ENCODE results near the gene RPL22.

Gene RPL22

GRCh38 chr1:6239213-6239752 is 39.9 kb upstream of the RPL22 start:
- H3K27me3 ChIP-seq (ENCODE audit: insufficient read depth, insufficient read length), result peaks cover 28% of the 10 kb centered on the region
- TF ChIP-seq ZNF274 (IDR thresholded peaks at IDR 0.05; ENCODE audit: low read depth, low read length) (no peak), YY1 (IDR thresholded peaks at IDR 0.05; ENCODE audit: insufficient read depth, insufficient read length) (no peak), SUZ12 (IDR thresholded peaks at IDR 0.05; ENCODE audit: extremely low read depth, insufficient read depth, insufficient read length) (no peak)
- H3K9me3 ChIP-seq (ENCODE audit: insufficient read depth, low read length), result no peaks in the 10 kb centered on the region
- peaks cover 3% of the 10 kb centered on the region for H3K4me1 ChIP-seq (ENCODE audit: insufficient read depth, insufficient read length)
- no peaks in the 10 kb centered on the region for H3K36me3 ChIP-seq (ENCODE audit: insufficient read depth, insufficient read length, low read length)
- DNase-seq (ENCODE audit: low read depth, low spot score), result no peak
- H3K4me3 ChIP-seq (ENCODE audit: insufficient read length, low read depth), result no peak overlapping the region
- peak overlapping the region; percentile 56 for H3K9ac ChIP-seq (ENCODE audit: insufficient read length, low read depth)

GRCh38 chr1:6237093-6237492 is 37.7 kb upstream of the RPL22 start:
- H3K27me3 ChIP-seq (ENCODE audit: insufficient read depth, insufficient read length), result peaks cover 11% of the 10 kb centered on the region
- H3K4me1 ChIP-seq (ENCODE audit: insufficient read depth, insufficient read length), result peaks cover 3% of the 10 kb centered on the region
- H3K9me3 ChIP-seq (ENCODE audit: insufficient read depth, low read length), result no peaks in the 10 kb centered on the region
- peak overlapping the region; percentile 15 for H3K4me3 ChIP-seq (ENCODE audit: insufficient read length, low read depth)
- H3K36me3 ChIP-seq (ENCODE audit: insufficient read depth, insufficient read length, low read length), result peaks cover 10% of the 10 kb centered on the region
- no peak overlapping the region for H3K9ac ChIP-seq (ENCODE audit: insufficient read length, low read depth)
- TF ChIP-seq YY1 (IDR thresholded peaks at IDR 0.05; ENCODE audit: insufficient read depth, insufficient read length) (no peak), SUZ12 (IDR thresholded peaks at IDR 0.05; ENCODE audit: extremely low read depth, insufficient read depth, insufficient read length) (no peak), ZNF274 (IDR thresholded peaks at IDR 0.05; ENCODE audit: low read depth, low read length) (no peak)
- DNase-seq (ENCODE audit: low read depth, low spot score), result no peak

- TF ChIP-seq SUZ12 (IDR thresholded peaks at IDR 0.05; ENCODE audit: extremely low read depth, insufficient read depth, insufficient read length) (no peak), ZNF274 (IDR thresholded peaks at IDR 0.05; ENCODE audit: low read depth, low read length) (no peak), YY1 (IDR thresholded peaks at IDR 0.05; ENCODE audit: insufficient read depth, insufficient read length) (no peak)
- H3K9ac ChIP-seq (ENCODE audit: insufficient read length, low read depth), result peak overlapping the region; percentile 83
- DNase-seq (ENCODE audit: low read depth, low spot score), result no peak
Observed at GRCh38 chr1:6235296-6235677, 35.9 kb upstream of the RPL22 start.

DNA sequence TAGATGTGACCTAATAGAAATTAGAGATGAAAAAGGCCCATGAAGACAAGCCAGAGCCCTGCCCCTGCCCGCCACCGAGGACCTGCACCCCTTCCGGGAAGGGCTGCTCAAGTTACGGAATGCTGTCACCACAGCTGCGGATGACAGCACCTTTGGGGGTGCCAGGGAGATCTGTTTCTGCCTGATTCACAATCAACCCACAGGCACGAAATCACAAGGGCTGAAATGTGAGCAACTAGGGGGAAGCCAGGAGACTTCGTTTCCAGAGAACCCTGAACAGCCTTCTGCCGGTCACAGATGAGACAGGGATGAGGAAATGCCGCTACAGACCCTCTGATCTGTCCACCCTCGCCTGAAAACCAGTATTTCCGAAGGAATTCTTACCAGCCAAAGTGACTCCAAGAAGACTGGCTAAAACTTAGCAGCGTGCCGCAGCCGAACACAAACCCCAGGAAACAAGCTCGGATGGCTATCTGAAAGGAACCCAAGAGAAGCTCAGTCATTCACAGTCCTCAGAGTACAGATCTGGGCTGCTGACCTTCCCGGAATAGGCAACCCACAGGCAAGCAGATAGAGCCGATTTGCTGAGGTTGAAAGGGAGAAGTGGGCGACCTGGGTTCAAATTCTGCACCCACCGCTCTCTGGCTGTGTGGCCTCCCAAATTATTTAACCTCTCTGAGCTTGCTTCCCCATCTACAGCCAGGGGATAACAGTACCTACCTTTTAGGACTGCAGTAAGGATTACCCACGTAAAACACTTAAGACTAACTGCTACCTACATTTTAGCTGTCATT is 35.3 kb upstream of the RPL22 start:
- H3K4me1 ChIP-seq (ENCODE audit: insufficient read depth, insufficient read length), result peaks cover 3% of the 10 kb centered on the region
- H3K27me3 ChIP-seq (ENCODE audit: insufficient read depth, insufficient read length), result no peaks in the 10 kb centered on the region
- peak overlapping the region; percentile 63 for H3K4me3 ChIP-seq (ENCODE audit: insufficient read length, low read depth)
- H3K9me3 ChIP-seq (ENCODE audit: insufficient read depth, low read length), result no peaks in the 10 kb centered on the region
- peak overlapping the region; percentile 83 for H3K9ac ChIP-seq (ENCODE audit: insufficient read length, low read depth)
- H3K36me3 ChIP-seq (ENCODE audit: insufficient read depth, insufficient read length, low read length), result peaks cover 23% of the 10 kb centered on the region
- no peak for DNase-seq (ENCODE audit: low read depth, low spot score)
- TF ChIP-seq ZNF274 (IDR thresholded peaks at IDR 0.05; ENCODE audit: low read depth, low read length) (no peak), SUZ12 (IDR thresholded peaks at IDR 0.05; ENCODE audit: extremely low read depth, insufficient read depth, insufficient read length) (no peak), YY1 (IDR thresholded peaks at IDR 0.05; ENCODE audit: insufficient read depth, insufficient read length) (no peak)

More at GRCh38 chr1:6235296-6235677, 35.9 kb upstream of the RPL22 start:
- Histone ChIP-seq H3K27me3 (ENCODE audit: insufficient read depth, insufficient read length) (no peaks in the 10 kb centered on the region), H3K9me3 (ENCODE audit: insufficient read depth, low read length) (no peaks in the 10 kb centered on the region), H3K4me3 (ENCODE audit: insufficient read length, low read depth) (peak overlapping the region; percentile 63), H3K36me3 (ENCODE audit: insufficient read depth, insufficient read length, low read length) (peaks cover 23% of the 10 kb centered on the region), H3K4me1 (ENCODE audit: insufficient read depth, insufficient read length) (peaks cover 3% of the 10 kb centered on the region)

- H3K9ac ChIP-seq (ENCODE audit: insufficient read length, low read depth), result no peak overlapping the region
- H3K36me3 ChIP-seq (ENCODE audit: insufficient read depth, insufficient read length, low read length), result peaks cover 23% of the 10 kb centered on the region
- H3K9me3 ChIP-seq (ENCODE audit: insufficient read depth, low read length), result no peaks in the 10 kb centered on the region
- no peak for TF ChIP-seq SUZ12 (IDR thresholded peaks at IDR 0.05; ENCODE audit: extremely low read depth, insufficient read depth, insufficient read length)
- H3K27me3 ChIP-seq (ENCODE audit: insufficient read depth, insufficient read length), result no peaks in the 10 kb centered on the region
- H3K4me1 ChIP-seq (ENCODE audit: insufficient read depth, insufficient read length), result peaks cover 3% of the 10 kb centered on the region
- DNase-seq (ENCODE audit: low read depth, low spot score), result no peak
- no peak overlapping the region for H3K4me3 ChIP-seq (ENCODE audit: insufficient read length, low read depth)
Observed at GRCh38 chr1:6233376-6233775, 34.0 kb upstream of the RPL22 start.

- no peak for TF ChIP-seq SUZ12 (IDR thresholded peaks at IDR 0.05; ENCODE audit: extremely low read depth, insufficient read depth, insufficient read length)
- TF ChIP-seq ZNF274 (IDR thresholded peaks at IDR 0.05; ENCODE audit: low read depth, low read length), result no peak
- no peak for TF ChIP-seq YY1 (IDR thresholded peaks at IDR 0.05; ENCODE audit: insufficient read depth, insufficient read length)
- DNase-seq (ENCODE audit: low read depth, low spot score), result no peak
- Histone ChIP-seq H3K36me3 (ENCODE audit: insufficient read depth, insufficient read length, low read length) (peaks cover 35% of the 10 kb centered on the region), H3K4me1 (ENCODE audit: insufficient read depth, insufficient read length) (no peaks in the 10 kb centered on the region), H3K27me3 (ENCODE audit: insufficient read depth, insufficient read length) (no peaks in the 10 kb centered on the region), H3K4me3 (ENCODE audit: insufficient read length, low read depth) (no peak overlapping the region), H3K9me3 (ENCODE audit: insufficient read depth, low read length) (no peaks in the 10 kb centered on the region), H3K9ac (ENCODE audit: insufficient read length, low read depth) (no peak overlapping the region)
Observed at GRCh38 chr1:6225651-6226050, 26.3 kb upstream of the RPL22 start.

DNA sequence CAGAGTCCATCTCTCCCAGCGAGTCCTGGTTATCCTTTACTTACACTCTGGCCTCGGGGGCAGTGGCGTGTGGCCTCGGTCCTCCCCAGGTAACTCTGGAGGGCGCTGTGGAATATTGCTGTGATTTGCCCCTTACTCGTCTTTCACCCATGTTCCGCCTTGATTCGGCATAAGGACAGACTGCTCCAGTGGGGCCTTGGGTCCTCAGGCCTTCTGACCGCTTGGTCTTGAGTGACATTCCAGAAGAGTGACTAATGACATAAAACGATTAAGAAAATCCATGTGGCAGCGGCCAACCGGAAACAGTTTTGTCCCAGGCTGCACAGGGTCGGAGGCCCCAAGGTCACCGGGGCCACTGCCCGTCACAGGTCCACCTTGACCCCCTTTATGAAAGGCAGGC is 25.3 kb upstream of the RPL22 start:
- H3K36me3 ChIP-seq (ENCODE audit: insufficient read depth, insufficient read length, low read length), result peaks cover 37% of the 10 kb centered on the region

More for the DNA sequence above, 25.3 kb upstream of the RPL22 start:
- Histone ChIP-seq H3K4me1 (ENCODE audit: insufficient read depth, insufficient read length) (no peaks in the 10 kb centered on the region), H3K4me3 (ENCODE audit: insufficient read length, low read depth) (no peak overlapping the region), H3K27me3 (ENCODE audit: insufficient read depth, insufficient read length) (no peaks in the 10 kb centered on the region), H3K9ac (ENCODE audit: insufficient read length, low read depth) (no peak overlapping the region), H3K9me3 (ENCODE audit: insufficient read depth, low read length) (no peaks in the 10 kb centered on the region)
- no peak for DNase-seq (ENCODE audit: low read depth, low spot score)
- TF ChIP-seq SUZ12 (IDR thresholded peaks at IDR 0.05; ENCODE audit: extremely low read depth, insufficient read depth, insufficient read length) (no peak), ZNF274 (IDR thresholded peaks at IDR 0.05; ENCODE audit: low read depth, low read length) (no peak), YY1 (IDR thresholded peaks at IDR 0.05; ENCODE audit: insufficient read depth, insufficient read length) (no peak)
